ENCODE data around the gene DCST1. TPM values are rescaled to one million over a fixed set of nuclear protein-coding genes. Genes with fewer than 3 reads are reported as not detected.
A peak's percentile ranks its signal among the peaks of the same experiment; 100 is the strongest.

The DCST1 gene
- total and polyA plus RNA-seq, 2 of the 13 experiments (the other 11 are each of a cell fraction or from before 2014, with no cell fraction given): 0.04 TPM; not detected in 1

GRCh38 chr1:155062702-155063411 is 29.2 kb downstream of the DCST1 start (continued):
- TF ChIP-seq ARID5B (CRISPR knock-in tag; IDR thresholded peaks at IDR 0.05) (peak; percentile 15; the same call in 1 of the 2 replicates), LCORL (IDR thresholded peaks at IDR 0.05) (no peak), LCORL (CRISPR knock-in tag; IDR thresholded peaks at IDR 0.05) (0 out of 2 replicates have a peak, but pooled peaks have one; percentile 24), NR2F1 (CRISPR knock-in tag; IDR thresholded peaks at IDR 0.05) (no peak), ZNF619 (CRISPR knock-in tag; IDR thresholded peaks at IDR 0.05) (no peak), ZNF234 (CRISPR knock-in tag; conservative IDR thresholded peaks at IDR 0.05) (no peak), ZNF841 (CRISPR knock-in tag; IDR thresholded peaks at IDR 0.05; ENCODE audit: borderline replicate concordance) (no peak), ARNTL (CRISPR knock-in tag; IDR thresholded peaks at IDR 0.05) (0 out of 2 replicates have a peak, but pooled peaks have one; percentile 19), NR1H2 (CRISPR knock-in tag; IDR thresholded peaks at IDR 0.05; ENCODE audit: borderline replicate concordance, low read depth) (no peak), SIN3A (IDR thresholded peaks at IDR 0.05; ENCODE audit: borderline replicate concordance, low read depth, low read length) (no peak), RARA (CRISPR knock-in tag; IDR thresholded peaks at IDR 0.05) (no peak), STAT5B (CRISPR knock-in tag; IDR thresholded peaks at IDR 0.05) (no peak), ZNF670 (CRISPR knock-in tag; IDR thresholded peaks at IDR 0.05; ENCODE audit: borderline replicate concordance) (no peak), RNF2 (conservative IDR thresholded peaks at IDR 0.05; ENCODE audit: low read depth) (no peak), ZFP36L2 (CRISPR knock-in tag; IDR thresholded peaks at IDR 0.05) (no peak), PLRG1 (conservative IDR thresholded peaks at IDR 0.05) (no peak), RBM39 (IDR thresholded peaks at IDR 0.05; ENCODE audit: low read depth, low read length, poor library complexity, severe bottlenecking) (no peak), SPEN (CRISPR knock-in tag; IDR thresholded peaks at IDR 0.05; ENCODE audit: low read depth) (peak; percentile 33; the same call in 1 of the 2 replicates), ZNF713 (CRISPR knock-in tag; IDR thresholded peaks at IDR 0.05) (no peak), ZFP36 (IDR thresholded peaks at IDR 0.05; ENCODE audit: borderline replicate concordance, low read depth, low read length, partially characterized antibody) (no peak), SNRNP70 (IDR thresholded peaks at IDR 0.05; ENCODE audit: low read depth, low read length) (no peak), HNF4A (CRISPR knock-in tag; IDR thresholded peaks at IDR 0.05) (no peak), PHF21A (CRISPR knock-in tag; IDR thresholded peaks at IDR 0.05) (0 out of 2 replicates have a peak, but pooled peaks have one; percentile 13), SNAPC5 (CRISPR knock-in tag; IDR thresholded peaks at IDR 0.05; ENCODE audit: borderline replicate concordance) (no peak), MAFK (conservative IDR thresholded peaks at IDR 0.05 in 1 of 2, IDR thresholded peaks at IDR 0.05 in 1 of 2; ENCODE audit: low read length in 2 of 2) (no peak), ZNF296 (CRISPR knock-in tag; conservative IDR thresholded peaks at IDR 0.05) (no peak), TEAD3 (CRISPR knock-in tag; optimal IDR thresholded peaks at IDR 0.05; ENCODE audit: borderline replicate concordance) (no peak), THAP11 (CRISPR knock-in tag; IDR thresholded peaks at IDR 0.05) (0 out of 2 replicates have a peak, but pooled peaks have one; percentile 4)
